Natural killer cell (primary cell): ENCODE results near the gene DDB1. TPM values are rescaled to one million over a fixed set of nuclear protein-coding genes. Genes with fewer than 3 reads are reported as not detected.

Source experiments
- ATAC-seq, 3 donors: fragments of 150-1000 bp in 2 of 3; fragments of 200-7000 bp in 1 of 3; cut with Tn5 transposase; 1 replicate in 1 of 3; 2 replicates in 2 of 3; pipeline ENCODE4 v1.10.0; 2021; ENCODE audit warnings: mild to moderate bottlenecking in 2 of 3, moderate library complexity in 2 of 3
- DNase-seq, 2 donors: peaks; one replicate each; pipeline versions ENCODE4 v3.0.0 to v3.0.0-alpha.2; 2013 to 2021; ENCODE audit warnings: mixed read lengths in 1 of 2
- H3K27ac ChIP-seq: one replicate; pipeline ENCODE4 v1.5.1; 2013; ENCODE audit warnings: mild to moderate bottlenecking, low read length
- H3K27me3 ChIP-seq: one replicate; pipeline ENCODE4 v1.6.1; 2013; ENCODE audit warnings: low read length; ENCODE audit not compliant: control insufficient read depth, insufficient read depth
- H3K36me3 ChIP-seq: one replicate; pipeline ENCODE4 v1.6.1; 2013; ENCODE audit warnings: low read length; ENCODE audit not compliant: control insufficient read depth, insufficient read depth
- H3K4me1 ChIP-seq: one replicate; pipeline ENCODE4 v1.6.1; 2013; ENCODE audit warnings: low read length; ENCODE audit not compliant: control insufficient read depth, insufficient read depth
- H3K4me3 ChIP-seq: one replicate; pipeline ENCODE4 v1.5.1; 2013; ENCODE audit warnings: low read length
- H3K9me3 ChIP-seq: one replicate; pipeline ENCODE4 v1.6.1; 2013; ENCODE audit warnings: low read length; ENCODE audit not compliant: control insufficient read depth, insufficient read depth
- H3K27ac Mint-ChIP-seq, 2 donors: one replicate each; pipeline ENCODE4 v1.8.0; 2022; ENCODE audit warnings: mild to moderate bottlenecking in 2 of 2, mixed read lengths in 2 of 2, moderate library complexity in 1 of 2
- H3K27me3 Mint-ChIP-seq, 2 donors: one replicate each; pipeline ENCODE4 v1.8.0; 2022; ENCODE audit warnings: low read depth in 2 of 2, mixed read lengths in 2 of 2
- H3K36me3 Mint-ChIP-seq: one replicate; pipeline ENCODE4 v1.8.0; 2022; ENCODE audit warnings: mixed read lengths
- H3K4me1 Mint-ChIP-seq, 2 donors: one replicate each; pipeline ENCODE4 v1.8.0; 2022; ENCODE audit warnings: mixed read lengths in 2 of 2
- H3K4me3 Mint-ChIP-seq: one replicate; pipeline ENCODE4 v1.8.0; 2022; ENCODE audit warnings: mild to moderate bottlenecking, moderate library complexity, mixed read lengths
- H3K9me3 Mint-ChIP-seq, 2 donors: one replicate each; pipeline ENCODE4 v1.8.0; 2022; ENCODE audit warnings: mixed read lengths in 2 of 2
- whole genome bisulfite sequencing: methylation state at CpG from one replicate; pipeline ENCODE4 v1.1.7; 2013; ENCODE audit warnings: missing lambda C conversion rate; ENCODE audit not compliant: insufficient coverage; 5-methylcytosine and 5-hydroxymethylcytosine counted together
- intact Hi-C: fragments of 100-400 bp; cut with micrococcal nuclease; formaldehyde crosslinking; loops from one replicate; pipeline ENCODE4 v1.14.2; 2022
- total RNA-seq, 4 donors: library from RNA; stranded (reverse); fragments of 120-200 nt in 1 of 4; gene quantifications; one replicate each; pipeline versions ENCODE4 v1.2.3 to v1.2.4, GENCODE V29; 2013 to 2022
- TF ChIP-seq, protein P1 (sequence below): fragments of 200-600 bp; IDR thresholded peaks from one replicate; pipeline ENCODE4 v1.8.0; 2022; ENCODE audit warnings: antibody characterized with exemption

Gene DDB1
- total RNA-seq, 3 donors from 2014 or later (not counting 1 experiment from before 2014, with no cell fraction given): 170 to 233 (median 229) TPM

DNA sequence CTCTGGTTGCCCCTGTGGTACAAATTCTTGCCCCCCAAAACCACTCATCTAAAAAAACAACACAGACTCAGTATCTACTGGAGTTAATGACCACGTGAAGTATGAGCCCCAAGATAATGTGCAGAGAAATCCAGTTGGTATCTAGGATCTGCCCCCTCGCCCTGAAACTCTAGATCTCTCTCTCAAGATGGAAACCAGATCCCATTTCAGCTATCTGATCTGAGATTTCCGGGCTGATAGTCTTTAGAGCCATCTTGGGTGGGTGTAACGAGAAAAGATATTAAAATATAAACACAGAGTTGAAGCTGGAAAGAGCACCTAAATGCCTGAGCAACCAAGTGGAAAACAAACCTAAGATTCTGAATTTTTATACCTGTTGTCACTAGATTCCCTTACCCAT lies 23.8 kb downstream of the DDB1 start:
- no peak overlapping the region for H3K4me3 Mint-ChIP-seq
- no peak overlapping the region for H3K4me3 ChIP-seq
- H3K9me3 Mint-ChIP-seq: no peaks in the 10 kb centered on the region
- H3K27ac ChIP-seq: no peak overlapping the region
- no peaks in the 10 kb centered on the region for H3K9me3 ChIP-seq
- H3K36me3 Mint-ChIP-seq: peaks cover 10% of the 10 kb centered on the region
- DNase-seq: no peak
- no peaks in the 10 kb centered on the region for H3K4me1 Mint-ChIP-seq
- H3K36me3 ChIP-seq: peaks cover 88% of the 10 kb centered on the region
- no peak overlapping the region for H3K27ac Mint-ChIP-seq
- no peaks in the 10 kb centered on the region for H3K4me1 ChIP-seq
- H3K27me3 ChIP-seq: no peaks in the 10 kb centered on the region
- TF ChIP-seq, protein P1, sequence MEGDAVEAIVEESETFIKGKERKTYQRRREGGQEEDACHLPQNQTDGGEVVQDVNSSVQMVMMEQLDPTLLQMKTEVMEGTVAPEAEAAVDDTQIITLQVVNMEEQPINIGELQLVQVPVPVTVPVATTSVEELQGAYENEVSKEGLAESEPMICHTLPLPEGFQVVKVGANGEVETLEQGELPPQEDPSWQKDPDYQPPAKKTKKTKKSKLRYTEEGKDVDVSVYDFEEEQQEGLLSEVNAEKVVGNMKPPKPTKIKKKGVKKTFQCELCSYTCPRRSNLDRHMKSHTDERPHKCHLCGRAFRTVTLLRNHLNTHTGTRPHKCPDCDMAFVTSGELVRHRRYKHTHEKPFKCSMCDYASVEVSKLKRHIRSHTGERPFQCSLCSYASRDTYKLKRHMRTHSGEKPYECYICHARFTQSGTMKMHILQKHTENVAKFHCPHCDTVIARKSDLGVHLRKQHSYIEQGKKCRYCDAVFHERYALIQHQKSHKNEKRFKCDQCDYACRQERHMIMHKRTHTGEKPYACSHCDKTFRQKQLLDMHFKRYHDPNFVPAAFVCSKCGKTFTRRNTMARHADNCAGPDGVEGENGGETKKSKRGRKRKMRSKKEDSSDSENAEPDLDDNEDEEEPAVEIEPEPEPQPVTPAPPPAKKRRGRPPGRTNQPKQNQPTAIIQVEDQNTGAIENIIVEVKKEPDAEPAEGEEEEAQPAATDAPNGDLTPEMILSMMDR: no peak
- ATAC-seq: no peak
- H3K27me3 Mint-ChIP-seq: no peaks in the 10 kb centered on the region
- 94% methylated on average over 3 of the region's 4 CpGs for WGBS
- intact Hi-C loops: no loop called here

DNA sequence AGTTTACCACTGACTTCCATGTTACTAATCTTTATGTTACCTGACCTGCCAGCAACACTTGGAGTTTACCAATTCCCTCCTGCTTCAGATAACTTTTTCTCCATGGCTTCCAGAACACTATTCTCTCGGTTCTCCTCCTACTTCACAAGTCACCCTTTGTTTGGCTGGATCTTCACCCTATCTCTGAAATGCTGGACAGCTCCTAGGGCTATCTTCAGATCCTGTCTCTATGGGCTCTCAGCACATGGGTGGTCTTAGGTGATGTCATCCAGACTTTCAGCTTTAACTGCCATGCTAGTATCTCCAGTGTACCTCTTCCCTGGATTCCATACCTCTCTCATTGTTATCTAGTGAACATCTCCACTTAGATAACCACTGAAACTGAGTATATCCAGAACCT lies 25.6 kb downstream of the DDB1 start:
- Histone ChIP-seq H3K27ac (no peak overlapping the region), H3K27me3 (no peaks in the 10 kb centered on the region), H3K4me1 (no peaks in the 10 kb centered on the region), H3K9me3 (no peaks in the 10 kb centered on the region), H3K36me3 (peaks cover 88% of the 10 kb centered on the region), H3K4me3 (no peak overlapping the region)
- ATAC-seq: no peak
- H3K36me3 Mint-ChIP-seq: no peaks in the 10 kb centered on the region
- no peak overlapping the region for H3K27ac Mint-ChIP-seq
- DNase-seq: no peak
- H3K27me3 Mint-ChIP-seq: no peaks in the 10 kb centered on the region
- no peaks in the 10 kb centered on the region for H3K9me3 Mint-ChIP-seq
- no peak overlapping the region for H3K4me3 Mint-ChIP-seq
- intact Hi-C loops: no loop called here
- WGBS: 93% methylated on average over 1 of the region's 1 CpG
- TF ChIP-seq, protein P1: no peak
- H3K4me1 Mint-ChIP-seq: no peaks in the 10 kb centered on the region

DNA sequence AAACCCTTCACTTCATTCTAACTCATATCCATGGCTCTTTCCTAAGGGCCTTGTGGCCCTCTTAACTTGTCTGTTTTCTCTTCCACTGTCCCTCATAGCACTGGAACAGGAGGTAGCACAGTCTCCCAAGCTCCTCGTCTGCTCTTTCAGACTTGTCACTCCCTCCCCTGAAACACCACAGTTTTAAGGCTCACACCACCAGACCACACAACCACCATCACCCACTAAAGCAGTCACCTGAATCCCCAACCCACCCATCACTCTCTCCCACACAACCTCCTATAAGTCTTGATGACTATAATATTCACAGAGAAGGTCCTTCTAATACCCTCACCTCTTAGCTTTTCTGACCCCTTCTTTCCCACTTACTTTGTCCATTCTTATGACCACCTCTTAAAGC lies 26.7 kb downstream of the DDB1 start:
- H3K4me1 ChIP-seq: no peaks in the 10 kb centered on the region
- Mint-ChIP-seq H3K9me3 (no peaks in the 10 kb centered on the region), H3K27ac (no peak overlapping the region), H3K4me1 (no peaks in the 10 kb centered on the region), H3K4me3 (no peak overlapping the region), H3K27me3 (no peaks in the 10 kb centered on the region), H3K36me3 (peaks cover 9% of the 10 kb centered on the region)
- DNase-seq (no peak), ATAC-seq (peak in 1 of 3 donors; percentile 62)
- TF ChIP-seq, protein P1: no peak
- no peak overlapping the region for H3K4me3 ChIP-seq
- peaks cover 88% of the 10 kb centered on the region for H3K36me3 ChIP-seq
- intact Hi-C loops: no loop called here
- 43% methylated on average over 1 of the region's 1 CpG for WGBS
- H3K9me3 ChIP-seq: no peaks in the 10 kb centered on the region
- H3K27me3 ChIP-seq: no peaks in the 10 kb centered on the region
- no peak overlapping the region for H3K27ac ChIP-seq

DNA sequence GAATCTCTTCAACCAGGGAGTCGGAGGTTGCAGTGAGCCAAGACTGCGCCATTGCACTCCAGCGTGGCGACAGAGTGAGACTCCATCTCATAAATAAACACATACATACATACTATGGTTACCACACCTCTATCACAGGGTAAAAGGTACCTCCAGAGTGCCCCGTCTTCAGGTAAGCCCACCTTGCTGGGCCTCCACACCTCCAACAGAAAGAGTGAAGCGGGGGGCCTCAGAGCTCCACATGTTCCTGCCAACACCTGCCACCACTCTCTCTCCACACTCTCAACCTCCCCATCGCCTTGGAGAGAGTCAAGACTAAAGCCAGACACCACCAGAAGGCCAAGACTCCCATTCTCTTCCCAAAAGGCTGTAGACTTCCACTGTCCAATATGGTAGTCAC lies 27.5 kb downstream of the DDB1 start:
- Mint-ChIP-seq H3K27me3 (no peaks in the 10 kb centered on the region), H3K9me3 (no peaks in the 10 kb centered on the region), H3K36me3 (peaks cover 14% of the 10 kb centered on the region), H3K27ac (no peak overlapping the region), H3K4me3 (no peak overlapping the region), H3K4me1 (no peaks in the 10 kb centered on the region)
- Histone ChIP-seq H3K9me3 (no peaks in the 10 kb centered on the region), H3K27me3 (no peaks in the 10 kb centered on the region), H3K36me3 (peaks cover 90% of the 10 kb centered on the region), H3K4me3 (no peak overlapping the region), H3K4me1 (no peaks in the 10 kb centered on the region), H3K27ac (no peak overlapping the region)
- 98% methylated on average over 7 of the region's 7 CpGs for WGBS
- ATAC-seq (no peak), DNase-seq (no peak)
- TF ChIP-seq, protein P1: no peak
- intact Hi-C loops: no loop called here
